GM21360 (cell line): ENCODE measurements around the gene TBXAS1.

Source experiments
- ATAC-seq: cut with Tn5 transposase; IDR thresholded peaks from one replicate; pipeline ENCODE4 v1.9.1; 2021; ENCODE audit warnings: mild to moderate bottlenecking, moderate library complexity; ENCODE audit not compliant: unreplicated experiment

The TBXAS1 gene

DNA sequence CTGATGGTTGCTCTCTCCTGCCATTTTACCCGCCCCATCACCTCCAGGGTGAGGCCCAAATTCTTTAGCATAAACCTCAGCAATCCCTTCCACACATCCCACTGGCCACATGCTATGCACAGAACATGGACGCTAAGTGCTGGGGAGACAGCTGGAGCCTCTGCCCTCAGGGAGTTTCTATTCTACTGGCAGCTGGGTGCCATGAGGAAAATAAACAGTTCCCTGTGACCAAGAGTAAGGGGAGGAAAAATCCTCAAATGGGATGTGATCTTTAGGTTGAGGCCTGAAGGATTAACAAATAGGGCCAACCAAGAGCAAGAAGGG lies 232.5 kb downstream of the TBXAS1 start:
- ATAC-seq: no peak

GRCh38 chr7:140062118-140062527 lies 233.1 kb downstream of the TBXAS1 start:
- ATAC-seq: peak; percentile 25

GRCh38 chr7:140062528-140063299 lies 233.7 kb downstream of the TBXAS1 start, which contains the start of gene PARP12:
Gene PARP12, minus strand, starts transcription at chr7:140062951. Its CDS starts 104 bp downstream, at chr7:140062847.
- peak; percentile 84 for ATAC-seq

- ATAC-seq: no peak
Measured at GRCh38 chr7:140067052-140067451, 238.0 kb downstream of the TBXAS1 start.

DNA sequence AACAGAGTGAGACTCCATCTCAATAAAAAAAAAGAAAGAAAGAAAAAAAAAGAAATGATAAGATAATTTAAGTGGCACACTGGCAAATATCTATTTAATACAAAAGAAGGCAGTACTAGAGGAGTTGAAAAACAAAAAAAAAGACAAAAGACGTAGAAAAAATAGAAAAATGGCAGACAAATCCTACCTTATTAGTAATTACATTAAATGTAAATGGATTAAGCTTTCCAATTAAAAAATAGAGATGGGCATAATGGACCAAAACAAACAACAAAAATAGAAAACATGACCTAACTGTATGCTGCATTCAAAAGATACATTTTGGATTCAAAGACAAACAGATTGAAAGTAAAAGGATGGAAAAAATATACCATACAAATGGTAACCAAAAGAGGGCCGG lies 239.0 kb downstream of the TBXAS1 start:
- no peak for ATAC-seq

DNA sequence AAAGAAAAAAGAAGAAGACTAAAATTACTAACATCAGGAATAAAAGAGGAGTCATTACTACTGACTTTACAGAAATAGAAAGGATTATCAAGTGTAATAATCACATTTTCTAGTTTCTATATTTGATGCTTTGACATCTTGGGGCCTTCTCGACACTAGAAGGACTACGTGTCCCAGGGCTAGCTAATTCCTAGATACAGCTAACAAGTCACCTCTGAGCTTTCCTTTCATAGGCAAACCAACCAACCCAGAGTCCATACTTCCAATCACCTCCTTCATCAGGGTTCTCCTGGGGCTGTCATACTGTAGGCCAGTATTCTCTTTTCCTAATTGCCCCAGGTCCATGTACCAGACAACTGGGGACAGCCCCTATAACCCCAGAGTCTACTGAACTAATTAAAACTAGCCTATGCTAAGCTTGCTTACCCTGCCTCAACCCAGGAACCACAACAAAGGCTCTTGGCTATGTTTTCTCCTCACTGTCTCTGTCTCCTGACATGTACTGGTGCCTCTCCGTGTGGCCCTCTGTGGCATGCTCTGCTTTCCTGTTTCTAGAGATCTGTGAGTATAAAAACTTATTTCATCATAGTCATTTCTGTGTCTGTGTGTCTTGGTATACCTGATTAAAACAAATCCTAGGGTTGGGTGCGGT lies 240.4 kb downstream of the TBXAS1 start:
- no peak for ATAC-seq
